Keratinocyte (primary cell): ENCODE results near the gene KIF26A. TPM values are rescaled to one million over a fixed set of nuclear protein-coding genes. Genes with fewer than 3 reads are reported as not detected.

Source experiments
- DNase-seq: peaks from one replicate; pipeline ENCODE4 v3.0.0-alpha.2; 2011; ENCODE audit warnings: low read depth, missing footprints, low spot score
- FAIRE-seq: peaks from 2 replicates; lab custom pipeline; 2011; peaks lifted over from hg19 to GRCh38; lab: Jason Lieb, UNC
- H2AFZ ChIP-seq: 2 replicates; pipeline ENCODE4 v1.6.0; 2012; ENCODE audit warnings: low read length, control low read depth, inconsistent platforms; ENCODE audit not compliant: control insufficient read depth
- H3K27ac ChIP-seq: 2 replicates; pipeline ENCODE4 v1.5.1; 2011; ENCODE audit warnings: low read length; ENCODE audit not compliant: control insufficient read depth, insufficient read depth
- H3K27me3 ChIP-seq: 3 replicates; pipeline ENCODE4 v1.6.0; 2011; ENCODE audit warnings: low read length; ENCODE audit not compliant: control insufficient read depth, insufficient read depth; ENCODE audit errors: extremely low read depth
- H3K36me3 ChIP-seq, 2 experiments: 2 replicates in 1 of 2; 3 replicates in 1 of 2; pipeline ENCODE4 v1.5.1; 2011; ENCODE audit warnings: low read length in 2 of 2, mild to moderate bottlenecking in 1 of 2; ENCODE audit not compliant: control insufficient read depth in 2 of 2, insufficient read depth in 2 of 2; ENCODE audit errors: extremely low read depth in 1 of 2
- H3K4me1 ChIP-seq: 3 replicates; pipeline ENCODE4 v1.5.1; 2011; ENCODE audit warnings: low read length; ENCODE audit not compliant: control insufficient read depth, insufficient read depth; ENCODE audit errors: extremely low read depth
- H3K4me2 ChIP-seq: 3 replicates; pipeline ENCODE4 v1.6.0; 2011; ENCODE audit warnings: low read depth, low read length; ENCODE audit not compliant: control insufficient read depth, insufficient read depth; ENCODE audit errors: extremely low read depth
- H3K4me3 ChIP-seq, 3 experiments: fragments of 200-600 bp in 1 of 3; sonication (generic) in 1 of 3; 2 replicates in 2 of 3; 3 replicates in 1 of 3; pipeline ENCODE4 v1.5.1; 2011 to 2016; ENCODE audit warnings: low read length in 3 of 3, mild to moderate bottlenecking in 3 of 3, control low read depth in 2 of 3, inconsistent platforms in 1 of 3, low read depth in 1 of 3, mixed read lengths in 1 of 3, mixed run types in 1 of 3, moderate library complexity in 1 of 3; ENCODE audit not compliant: control insufficient read depth in 2 of 3, insufficient read depth in 2 of 3; ENCODE audit errors: extremely low read depth in 1 of 3
- H3K79me2 ChIP-seq: 2 replicates; pipeline ENCODE4 v1.6.0; 2012; ENCODE audit warnings: low read length; ENCODE audit not compliant: control insufficient read depth, insufficient read depth
- H3K9ac ChIP-seq: 3 replicates; pipeline ENCODE4 v1.6.0; 2011; ENCODE audit warnings: low read length; ENCODE audit not compliant: control insufficient read depth, insufficient read depth; ENCODE audit errors: extremely low read depth
- H3K9me1 ChIP-seq: 3 replicates; pipeline ENCODE4 v1.6.0; 2011; ENCODE audit warnings: low read length; ENCODE audit not compliant: control insufficient read depth, insufficient read depth; ENCODE audit errors: extremely low read depth
- H3K9me3 ChIP-seq: 2 replicates; pipeline ENCODE4 v1.5.1; 2012; ENCODE audit warnings: low read depth, low read length; ENCODE audit not compliant: control insufficient read depth
- H4K20me1 ChIP-seq: 3 replicates; pipeline ENCODE4 v1.6.0; 2011; ENCODE audit warnings: low read length; ENCODE audit not compliant: control insufficient read depth, insufficient read depth; ENCODE audit errors: extremely low read depth
- EZH2 ChIP-seq: IDR thresholded peaks from one replicate; pipeline ENCODE4 v1.6.1; 2012; ENCODE audit warnings: inconsistent platforms, mild to moderate bottlenecking, low read length, moderate library complexity
- dilution Hi-C: fragments of 300-500 bp; cut with MboI; formaldehyde crosslinking; loops from one replicate; pipeline ENCODE4 v1.7.0; 2020; ENCODE audit warnings: low sequenced_read_pairs; ENCODE audit not compliant: extremely low pct_ligation_motif_present
- polyA plus RNA-seq, 5 experiments: library from polyadenylated mRNA; depleted of rRNA in 3 of 5; stranded (reverse) in 3 of 5; stranded (forward) in 1 of 5; unstranded in 1 of 5; fragments of >200 nt; gene quantifications; 1 replicate in 1 of 5; 2 replicates in 3 of 5; 3 replicates in 1 of 5; pipeline versions ENCODE4 v1.2.1 to v1.2.3, GENCODE V29; 2011 to 2012; ENCODE audit warnings: missing spikeins in 2 of 5, low read depth in 1 of 5, low replicate concordance in 1 of 5
- TF ChIP-seq, protein P1 (sequence below), 3 experiments: IDR thresholded peaks in 1 of 3; conservative IDR thresholded peaks in 1 of 3; optimal IDR thresholded peaks in 1 of 3; 2 replicates in 2 of 3; 3 replicates in 1 of 3; pipeline versions ENCODE3 to v1.5.1; 2011; ENCODE audit warnings: low read length in 3 of 3, mild to moderate bottlenecking in 3 of 3, moderate library complexity in 2 of 3, control low read depth in 1 of 3, inconsistent platforms in 1 of 3; ENCODE audit not compliant: insufficient read depth in 2 of 3; ENCODE audit errors: extremely low read depth in 1 of 3

KIF26A gene
- polyA plus RNA-seq, 1 donor (not counting 4 experiments of a cell fraction or from before 2014, with no cell fraction given), result 0.07 TPM

DNA sequence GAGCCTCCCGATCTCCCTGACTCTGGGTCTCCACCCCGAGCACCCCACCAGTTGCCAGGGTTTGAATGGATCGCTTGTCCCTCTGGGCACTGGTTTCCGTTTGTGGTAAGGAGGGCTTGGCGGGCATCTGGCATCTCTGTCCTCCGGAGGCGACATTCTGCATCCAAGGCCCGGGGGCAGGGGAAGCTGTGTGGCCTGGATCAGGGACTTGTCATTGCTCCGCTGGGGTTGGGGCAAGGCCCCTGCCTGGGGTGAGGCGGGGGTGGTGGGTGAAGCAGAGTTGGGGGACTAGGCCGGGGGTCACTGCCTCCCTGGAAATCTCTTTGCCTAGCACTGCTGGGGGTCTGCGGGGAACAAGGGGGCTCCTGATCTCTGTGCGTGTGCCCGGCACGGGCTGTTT, 30.2 kb downstream of the KIF26A start:
- Histone ChIP-seq H4K20me1 (no peaks in the 10 kb centered on the region), H3K36me3 (no peaks in the 10 kb centered on the region), H3K4me1 (peaks cover 10% of the 10 kb centered on the region), H3K9me1 (no peaks in the 10 kb centered on the region), H3K79me2 (no peaks in the 10 kb centered on the region), H3K27ac (no peak overlapping the region), H3K4me3 (no peak overlapping the region), H3K9ac (no peak overlapping the region), H3K4me2 (no peak overlapping the region), H3K27me3 (peaks cover 9% of the 10 kb centered on the region), H3K9me3 (no peaks in the 10 kb centered on the region), H2AFZ (no peak overlapping the region)
- DNase-seq (no peak), FAIRE-seq (no peak)
- TF ChIP-seq, protein P1, sequence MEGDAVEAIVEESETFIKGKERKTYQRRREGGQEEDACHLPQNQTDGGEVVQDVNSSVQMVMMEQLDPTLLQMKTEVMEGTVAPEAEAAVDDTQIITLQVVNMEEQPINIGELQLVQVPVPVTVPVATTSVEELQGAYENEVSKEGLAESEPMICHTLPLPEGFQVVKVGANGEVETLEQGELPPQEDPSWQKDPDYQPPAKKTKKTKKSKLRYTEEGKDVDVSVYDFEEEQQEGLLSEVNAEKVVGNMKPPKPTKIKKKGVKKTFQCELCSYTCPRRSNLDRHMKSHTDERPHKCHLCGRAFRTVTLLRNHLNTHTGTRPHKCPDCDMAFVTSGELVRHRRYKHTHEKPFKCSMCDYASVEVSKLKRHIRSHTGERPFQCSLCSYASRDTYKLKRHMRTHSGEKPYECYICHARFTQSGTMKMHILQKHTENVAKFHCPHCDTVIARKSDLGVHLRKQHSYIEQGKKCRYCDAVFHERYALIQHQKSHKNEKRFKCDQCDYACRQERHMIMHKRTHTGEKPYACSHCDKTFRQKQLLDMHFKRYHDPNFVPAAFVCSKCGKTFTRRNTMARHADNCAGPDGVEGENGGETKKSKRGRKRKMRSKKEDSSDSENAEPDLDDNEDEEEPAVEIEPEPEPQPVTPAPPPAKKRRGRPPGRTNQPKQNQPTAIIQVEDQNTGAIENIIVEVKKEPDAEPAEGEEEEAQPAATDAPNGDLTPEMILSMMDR (optimal IDR thresholded peaks at IDR 0.05 in 1 of 3, IDR thresholded peaks at IDR 0.05 in 1 of 3, conservative IDR thresholded peaks at IDR 0.05 in 1 of 3; ENCODE audit: extremely low read depth in 1 of 3, insufficient read depth in 2 of 3, low read length in 3 of 3), result no peak
- TF ChIP-seq EZH2, result no peak
- dilution Hi-C loops, result no loop called here

GRCh38 chr14:104169005-104169698, 30.8 kb downstream of the KIF26A start:
- dilution Hi-C loops, result no loop called here
- no peak for FAIRE-seq
- H3K79me2 ChIP-seq, result no peaks in the 10 kb centered on the region

More at GRCh38 chr14:104169005-104169698, 30.8 kb downstream of the KIF26A start:
- H3K4me3 ChIP-seq, result no peak overlapping the region
- no peak overlapping the region for H3K27ac ChIP-seq
- peaks cover 10% of the 10 kb centered on the region for H3K4me1 ChIP-seq
- TF ChIP-seq, protein P1 (optimal IDR thresholded peaks at IDR 0.05 in 1 of 3, IDR thresholded peaks at IDR 0.05 in 1 of 3, conservative IDR thresholded peaks at IDR 0.05 in 1 of 3; ENCODE audit: extremely low read depth in 1 of 3, insufficient read depth in 2 of 3, low read length in 3 of 3), result no peak
- TF ChIP-seq EZH2, result no peak
- no peaks in the 10 kb centered on the region for H3K9me3 ChIP-seq
- H4K20me1 ChIP-seq, result no peaks in the 10 kb centered on the region
- H3K9me1 ChIP-seq, result no peaks in the 10 kb centered on the region
- H3K9ac ChIP-seq, result no peak overlapping the region
- H3K27me3 ChIP-seq, result peaks cover 9% of the 10 kb centered on the region
- H2AFZ ChIP-seq, result no peak overlapping the region
- DNase-seq, result no peak
- H3K36me3 ChIP-seq, result no peaks in the 10 kb centered on the region
- H3K4me2 ChIP-seq, result no peak overlapping the region
